GM21619 (cell line): ENCODE measurements around the gene OR4S2.
A peak's percentile ranks its signal among the peaks of the same experiment; 100 is the strongest.

Source experiments
- ATAC-seq: cut with Tn5 transposase; IDR thresholded peaks from one replicate; pipeline ENCODE4 v1.9.1; 2021; ENCODE audit not compliant: unreplicated experiment

OR4S2 gene

GRCh38 chr11:55648027-55648426 is at the start of gene OR4S2:
OR4S2 (plus strand) TSS chr11:55648327; CDS start chr11:55650904, 2,577 bp downstream.
- ATAC-seq = no peak

- ATAC-seq = no peak
Measured at GRCh38 chr11:55607545-55607944, 40.6 kb upstream of the OR4S2 start, which contains the start of gene OR4C11. OR4C11 (minus strand) TSS chr11:55607645; CDS start chr11:55604373, 3,272 bp downstream.

- ATAC-seq = no peak
Measured at GRCh38 chr11:55624531-55624930, 23.6 kb upstream of the OR4S2 start.

- no peak for ATAC-seq
Measured at GRCh38 chr11:55634813-55635212, 13.3 kb upstream of the OR4S2 start, which contains the start of gene OR4P4. OR4P4 (plus strand) TSS chr11:55635113.

- ATAC-seq = no peak
Measured at GRCh38 chr11:55652560-55652959, 4.4 kb downstream of the OR4S2 start.

- ATAC-seq = no peak
Measured at GRCh38 chr11:55655096-55655495, 7.0 kb downstream of the OR4S2 start.

- peak; percentile 93 for ATAC-seq
Measured at GRCh38 chr11:55658031-55658573, 10.0 kb downstream of the OR4S2 start.

- peak; percentile 40 for ATAC-seq
Measured at GRCh38 chr11:55658608-55659007, 10.5 kb downstream of the OR4S2 start.

GRCh38 chr11:55661901-55662300 is 13.8 kb downstream of the OR4S2 start, which contains the start of gene OR4C6:
OR4C6 (plus strand) TSS chr11:55662201; CDS start chr11:55665167, 2,966 bp downstream.
- ATAC-seq = no peak

GRCh38 chr11:55669376-55669775 is 21.2 kb downstream of the OR4S2 start:
- ATAC-seq = no peak

- no peak for ATAC-seq
Measured at GRCh38 chr11:55673860-55674259, 25.7 kb downstream of the OR4S2 start.

GRCh38 chr11:55697817-55698216 is 49.7 kb downstream of the OR4S2 start:
- ATAC-seq = peak; percentile 60

GRCh38 chr11:55701429-55701828 is 53.3 kb downstream of the OR4S2 start:
- ATAC-seq = no peak
